ENCODE data around the gene DRAXIN. TPM values are rescaled to one million over a fixed set of nuclear protein-coding genes. Genes with fewer than 3 reads are reported as not detected.

The DRAXIN gene
- total RNA-seq, 4 donors from 2014 or later = 0.08 to 0.10 (median 0.08) TPM; not detected in 1

- Histone ChIP-seq H3K27ac (no peak overlapping the region), H3K4me3 (no peak overlapping the region), H3K9me3 (no peaks in the 10 kb centered on the region), H3K36me3 (no peaks in the 10 kb centered on the region), H3K27me3 (no peaks in the 10 kb centered on the region), H3K4me1 (peaks cover 13% of the 10 kb centered on the region)
- WGBS = 77% methylated on average over 5 of the region's 5 CpGs
- TF ChIP-seq EP300 (IDR thresholded peaks at IDR 0.05) = no peak
- no peak for TF ChIP-seq POLR2A (IDR thresholded peaks at IDR 0.05)
- TF ChIP-seq CTCF (IDR thresholded peaks at IDR 0.05) = no peak
- TF ChIP-seq POLR2AphosphoS5 (IDR thresholded peaks at IDR 0.05) = no peak
- DNase-seq (ENCODE audit: low spot score in 2 of 2) = no peak
Measured at GRCh38 chr1:11725616-11726015, 34.1 kb downstream of the DRAXIN start.

GRCh38 chr1:11727119-11727518, 35.6 kb downstream of the DRAXIN start:
- peaks cover 27% of the 10 kb centered on the region for H3K4me1 ChIP-seq
- WGBS = no CpG with 5 or more reads among the region's 4 CpGs
- DNase-seq (ENCODE audit: low spot score in 2 of 2) = no peak
- no peaks in the 10 kb centered on the region for H3K36me3 ChIP-seq
- no peaks in the 10 kb centered on the region for H3K27me3 ChIP-seq
- TF ChIP-seq POLR2AphosphoS5 (IDR thresholded peaks at IDR 0.05) (no peak), CTCF (IDR thresholded peaks at IDR 0.05) (no peak), POLR2A (IDR thresholded peaks at IDR 0.05) (no peak)
- no peak overlapping the region for H3K27ac ChIP-seq
- H3K9me3 ChIP-seq = no peaks in the 10 kb centered on the region
- no peak overlapping the region for H3K4me3 ChIP-seq

GRCh38 chr1:11728126-11728806, 36.8 kb downstream of the DRAXIN start:
- H3K9me3 ChIP-seq = no peaks in the 10 kb centered on the region
- H3K27ac ChIP-seq = no peak overlapping the region
- H3K4me3 ChIP-seq = no peak overlapping the region

GRCh38 chr1:11729155-11729497, 37.6 kb downstream of the DRAXIN start:
- Histone ChIP-seq H3K27me3 (no peaks in the 10 kb centered on the region), H3K27ac (no peak overlapping the region), H3K36me3 (no peaks in the 10 kb centered on the region), H3K9me3 (no peaks in the 10 kb centered on the region), H3K4me3 (no peak overlapping the region), H3K4me1 (peaks cover 40% of the 10 kb centered on the region)
- 89% methylated on average over 10 of the region's 11 CpGs for whole genome bisulfite sequencing
- TF ChIP-seq POLR2AphosphoS5 (IDR thresholded peaks at IDR 0.05) (no peak), CTCF (IDR thresholded peaks at IDR 0.05) (no peak)
- no peak for DNase-seq (ENCODE audit: low spot score in 2 of 2)

More at GRCh38 chr1:11728126-11728806, 36.8 kb downstream of the DRAXIN start:
- TF ChIP-seq EP300 (IDR thresholded peaks at IDR 0.05) (no peak), POLR2A (IDR thresholded peaks at IDR 0.05) (no peak), POLR2AphosphoS5 (IDR thresholded peaks at IDR 0.05) (no peak), CTCF (IDR thresholded peaks at IDR 0.05) (no peak)
- no peak for DNase-seq (ENCODE audit: low spot score in 2 of 2)
- H3K27me3 ChIP-seq = no peaks in the 10 kb centered on the region
- H3K4me1 ChIP-seq = peaks cover 39% of the 10 kb centered on the region
- no peaks in the 10 kb centered on the region for H3K36me3 ChIP-seq
- WGBS = 100% methylated on average over 3 of the region's 4 CpGs

- WGBS = 74% methylated on average over 26 of the region's 26 CpGs
- H3K27me3 ChIP-seq = no peaks in the 10 kb centered on the region
- TF ChIP-seq CTCF (IDR thresholded peaks at IDR 0.05) = no peak
- TF ChIP-seq EP300 (IDR thresholded peaks at IDR 0.05) = no peak
- no peak for TF ChIP-seq POLR2A (IDR thresholded peaks at IDR 0.05)
- TF ChIP-seq POLR2AphosphoS5 (IDR thresholded peaks at IDR 0.05) = no peak
- no peak for DNase-seq (ENCODE audit: low spot score in 2 of 2)
- no peaks in the 10 kb centered on the region for H3K36me3 ChIP-seq
- no peak overlapping the region for H3K27ac ChIP-seq
- H3K4me3 ChIP-seq = no peak overlapping the region
- H3K9me3 ChIP-seq = no peaks in the 10 kb centered on the region
- peaks cover 40% of the 10 kb centered on the region for H3K4me1 ChIP-seq
Measured at GRCh38 chr1:11729498-11730428, 38.3 kb downstream of the DRAXIN start.

All from suprapubic skin (tissue), 4 donors.